Epithelial cell of proximal tubule (primary cell): ENCODE results near the gene TUBGCP6. TPM values are rescaled to one million over a fixed set of nuclear protein-coding genes. Genes with fewer than 3 reads are reported as not detected.

Experiments
- DNase-seq: peaks from one replicate; pipeline ENCODE4 v3.0.0-alpha.2; 2011; ENCODE audit warnings: low read depth
- H3K4me3 ChIP-seq: 2 replicates; pipeline ENCODE4 v1.5.1; 2011; ENCODE audit warnings: low read depth, mild to moderate bottlenecking, low read length
- CTCF ChIP-seq: conservative IDR thresholded peaks from 2 replicates; pipeline ENCODE4 v1.5.1; 2012; ENCODE audit warnings: low read depth, mild to moderate bottlenecking, low read length
- total RNA-seq: library from RNA; depleted of rRNA; stranded (reverse); fragments of >200 nt; gene quantifications from 2 replicates; pipeline ENCODE4 v1.2.3, GENCODE V29; 2015

Gene TUBGCP6
- total RNA-seq, 1 donor from 2014 or later, result 26.1 TPM

- TF ChIP-seq CTCF, result no peak
- no peak overlapping the region for H3K4me3 ChIP-seq
These were observed 18.3 kb upstream of the TUBGCP6 start for GRCh38 chr22:50262973-50263617.

GRCh38 chr22:50262460-50262911 is 17.7 kb upstream of the TUBGCP6 start:
- no peak for DNase-seq
- no peak overlapping the region for H3K4me3 ChIP-seq
- no peak for TF ChIP-seq CTCF

More at GRCh38 chr22:50262973-50263617, 18.3 kb upstream of the TUBGCP6 start:
- no peak for DNase-seq

- H3K4me3 ChIP-seq, result peak within 1 kb of the TSS; percentile 53
- DNase-seq, result no peak
- no peak for TF ChIP-seq CTCF
These were observed 17.0 kb upstream of the TUBGCP6 start, which contains the start of gene MAPK12 for GRCh38 chr22:50261615-50262459. Gene MAPK12 (minus strand): TSS chr22:50261683. CDS start chr22:50261509, 174 bp downstream.

GRCh38 chr22:50260801-50261614 is 16.2 kb upstream of the TUBGCP6 start:
- DNase-seq, result no peak
- TF ChIP-seq CTCF, result no peak

GRCh38 chr22:50260434-50260800 is 15.6 kb upstream of the TUBGCP6 start:
- DNase-seq, result no peak
- TF ChIP-seq CTCF, result no peak
- peak overlapping the region; percentile 53 for H3K4me3 ChIP-seq

More at GRCh38 chr22:50260801-50261614, 16.2 kb upstream of the TUBGCP6 start:
- H3K4me3 ChIP-seq, result peak overlapping the region; percentile 53

- DNase-seq, result no peak
- no peak for TF ChIP-seq CTCF
- H3K4me3 ChIP-seq, result no peak overlapping the region
These were observed 14.5 kb upstream of the TUBGCP6 start for GRCh38 chr22:50259302-50259701.
